SK-N-SH treated with all-trans-retinoic acid at 6 μM for 48 hours (cell line): ENCODE data around the gene IHH.

Source experiments
- ARNTL ChIP-seq: fragments of 450-650 bp; formaldehyde crosslinking; IDR thresholded peaks from 2 replicates; pipeline ENCODE4 v1.5.0; 2020; ENCODE audit warnings: low read depth, mild to moderate bottlenecking, moderate library complexity, borderline replicate concordance
- ZFP30 ChIP-seq: fragments of 450-650 bp; formaldehyde crosslinking; IDR thresholded peaks from 2 replicates; pipeline ENCODE4 v1.5.0; 2022; ENCODE audit warnings: mild to moderate bottlenecking, moderate library complexity

DNA sequence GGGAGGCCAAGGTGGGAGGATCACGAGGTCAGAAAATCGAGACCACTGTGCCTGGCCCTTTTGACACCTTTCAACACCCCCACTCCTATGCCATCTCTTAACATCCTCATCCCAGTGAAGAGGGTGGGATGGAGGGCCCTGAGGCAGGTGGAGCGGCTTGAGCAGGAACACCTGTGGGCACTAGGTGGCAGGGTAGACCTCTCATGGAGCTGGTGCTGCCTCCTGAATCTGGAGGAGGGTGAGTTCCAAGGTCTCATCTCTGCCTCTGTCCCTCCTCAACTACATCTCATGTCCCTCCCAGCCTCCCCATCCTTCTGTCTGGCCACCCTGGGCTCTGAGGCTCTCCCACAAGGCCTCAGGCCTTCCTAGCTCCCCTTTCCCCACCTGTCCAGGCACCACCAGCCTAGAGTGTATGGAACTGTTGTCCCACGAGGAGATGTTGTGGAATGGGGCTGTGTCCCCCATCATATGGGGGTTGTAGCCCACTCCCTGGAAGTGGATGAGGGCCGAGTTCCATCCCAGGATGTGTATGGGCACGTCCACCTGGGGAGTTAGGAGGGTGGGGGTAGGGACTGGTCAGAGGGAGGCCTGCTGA lies 50.5 kb downstream of the IHH start:
- TF ChIP-seq ARNTL (CRISPR knock-in tag): no peak
- no peak for TF ChIP-seq ZFP30 (CRISPR knock-in tag)
